Gastrocnemius medialis (tissue), 4 donors: ENCODE measurements around the gene OTUB1. TPM values are rescaled to one million over a fixed set of nuclear protein-coding genes. Genes with fewer than 3 reads are reported as not detected.

ENCODE experiments used
- ATAC-seq, 2 donors: fragments of 150-250 bp; one replicate each; pipeline ENCODE4 v1.9.1; 2016
- DNase-seq, 2 donors: peaks; one replicate each; pipeline ENCODE4 v3.0.0-alpha.2; 2019
- H3K27ac ChIP-seq, 4 donors: fragments of 200-600 bp; sonication (generic); 1 replicate in 1 of 4; 2 replicates in 3 of 4; pipeline ENCODE4 v1.5.1; 2016 to 2018; ENCODE audit warnings: mild to moderate bottlenecking in 2 of 4, moderate library complexity in 1 of 4
- H3K27me3 ChIP-seq, 3 donors: fragments of 200-600 bp; sonication (generic) in 2 of 3; 1 replicate in 1 of 3; 2 replicates in 2 of 3; pipeline versions ENCODE4 v1.5.1 to v1.6.0; 2016 to 2019; ENCODE audit warnings: mild to moderate bottlenecking in 1 of 3, moderate library complexity in 1 of 3
- H3K36me3 ChIP-seq, 2 donors: fragments of 200-600 bp; sonication (generic) in 1 of 2; one replicate each; pipeline ENCODE4 v1.5.1; 2017 to 2018
- H3K4me1 ChIP-seq, 2 donors: fragments of 200-600 bp; sonication (generic) in 1 of 2; one replicate each; pipeline ENCODE4 v1.5.1; 2016 to 2017; ENCODE audit warnings: mild to moderate bottlenecking in 2 of 2
- H3K4me3 ChIP-seq, 4 donors: fragments of 200-600 bp; sonication (generic) in 3 of 4; 1 replicate in 1 of 4; 2 replicates in 3 of 4; pipeline ENCODE4 v1.5.1; 2016 to 2019; ENCODE audit warnings: mild to moderate bottlenecking in 2 of 4
- H3K9me3 ChIP-seq, 3 donors: fragments of 200-600 bp; sonication (generic) in 2 of 3; 1 replicate in 1 of 3; 2 replicates in 2 of 3; pipeline ENCODE4 v1.5.1; 2016 to 2019
- POLR2A ChIP-seq, 2 donors: fragments of 450-650 bp; IDR thresholded peaks; one replicate each; pipeline ENCODE4 v1.6.1; 2017; ENCODE audit warnings: antibody characterized with exemption in 2 of 2, mild to moderate bottlenecking in 2 of 2, moderate library complexity in 2 of 2
- in situ Hi-C, 4 donors: fragments of 200-750 bp; cut with MboI; loops; one replicate each; pipeline versions ENCODE4 v1.15.0 to v1.8.0; 2017; ENCODE audit warnings: low sequenced_read_pairs in 4 of 4
- intact Hi-C: fragments of 100-400 bp; cut with DNase I; formaldehyde crosslinking; loops from one replicate; pipeline ENCODE4 v1.15.1; 2023; ENCODE audit warnings: low total_unique reads
- total RNA-seq, 4 donors: library from RNA; depleted of rRNA; stranded (reverse); fragments of >200 nt; gene quantifications; one replicate each; pipeline versions ENCODE4 v1.1.0 to v1.2.3, GENCODE V29; 2016
- TF ChIP-seq, protein P1 (sequence below), 5 experiments: fragments of 450-650 bp in 3 of 5; fragments of 200-600 bp in 2 of 5; sonication (generic) in 2 of 5; IDR thresholded peaks in 4 of 5; conservative IDR thresholded peaks in 1 of 5; 1 replicate in 4 of 5; 2 replicates in 1 of 5; pipeline ENCODE4 v1.5.1; 2016 to 2019; ENCODE audit warnings: antibody characterized with exemption in 5 of 5, mild to moderate bottlenecking in 3 of 5, moderate library complexity in 3 of 5

Gene OTUB1
- total RNA-seq, 4 donors from 2014 or later, result 48.0 to 70.3 (median 59.5) TPM

GRCh38 chr11:63940786-63941185 is 45.5 kb upstream of the OTUB1 start:
- DNase-seq (no peak), ATAC-seq (peak in 1 of 2 donors; percentile 12)
- in situ Hi-C loops (loop anchor here in 2 of 4 donors (10.0 kb wide), 2 partner anchors 106 to 176 kb away; partner anchors contain the start of genes MARK2 (in 1 of the 2) and ZFTA (in 1 of the 2)), intact Hi-C loops (loop anchor here (5.0 to 10.0 kb wide), 2 partner anchors 33 to 266 kb away; partner anchors contain the start of gene ATL3)
- Histone ChIP-seq H3K4me1 (peaks cover 41% of the 10 kb centered on the region in 2 donors), H3K27me3 (no peaks in the 10 kb centered on the region), H3K9me3 (no peaks in the 10 kb centered on the region), H3K27ac (peak overlapping the region; percentile 16 to 88 (median 80)), H3K36me3 (no peaks in the 10 kb centered on the region), H3K4me3 (no peak overlapping the region)
- TF ChIP-seq POLR2A (IDR thresholded peaks at IDR 0.05), result no peak
- TF ChIP-seq, protein P1, sequence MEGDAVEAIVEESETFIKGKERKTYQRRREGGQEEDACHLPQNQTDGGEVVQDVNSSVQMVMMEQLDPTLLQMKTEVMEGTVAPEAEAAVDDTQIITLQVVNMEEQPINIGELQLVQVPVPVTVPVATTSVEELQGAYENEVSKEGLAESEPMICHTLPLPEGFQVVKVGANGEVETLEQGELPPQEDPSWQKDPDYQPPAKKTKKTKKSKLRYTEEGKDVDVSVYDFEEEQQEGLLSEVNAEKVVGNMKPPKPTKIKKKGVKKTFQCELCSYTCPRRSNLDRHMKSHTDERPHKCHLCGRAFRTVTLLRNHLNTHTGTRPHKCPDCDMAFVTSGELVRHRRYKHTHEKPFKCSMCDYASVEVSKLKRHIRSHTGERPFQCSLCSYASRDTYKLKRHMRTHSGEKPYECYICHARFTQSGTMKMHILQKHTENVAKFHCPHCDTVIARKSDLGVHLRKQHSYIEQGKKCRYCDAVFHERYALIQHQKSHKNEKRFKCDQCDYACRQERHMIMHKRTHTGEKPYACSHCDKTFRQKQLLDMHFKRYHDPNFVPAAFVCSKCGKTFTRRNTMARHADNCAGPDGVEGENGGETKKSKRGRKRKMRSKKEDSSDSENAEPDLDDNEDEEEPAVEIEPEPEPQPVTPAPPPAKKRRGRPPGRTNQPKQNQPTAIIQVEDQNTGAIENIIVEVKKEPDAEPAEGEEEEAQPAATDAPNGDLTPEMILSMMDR (IDR thresholded peaks at IDR 0.05 in 4 of 5, conservative IDR thresholded peaks at IDR 0.05 in 1 of 5), result no peak

DNA sequence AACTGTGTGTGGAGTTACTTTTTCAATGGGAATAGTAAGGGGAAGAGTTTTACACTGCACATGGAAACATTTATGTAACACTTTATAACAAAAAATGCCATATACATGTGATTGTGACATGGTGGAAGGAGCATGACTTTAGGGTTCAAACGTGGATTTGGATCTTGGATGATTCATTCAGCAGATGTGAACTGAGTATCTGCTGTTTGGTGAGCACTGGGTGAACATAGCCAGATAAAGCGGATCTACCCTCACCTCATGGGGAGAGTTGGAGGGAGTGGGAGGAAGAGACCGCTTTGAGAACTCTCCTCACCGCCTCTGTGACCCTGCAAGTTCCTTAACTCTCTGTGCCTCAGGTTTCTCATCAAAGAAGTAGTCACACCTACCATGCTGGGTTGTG is 44.3 kb upstream of the OTUB1 start:
- Histone ChIP-seq H3K4me1 (peaks cover 42 to 45% of the 10 kb centered on the region in 2 donors), H3K27me3 (no peaks in the 10 kb centered on the region), H3K36me3 (no peaks in the 10 kb centered on the region), H3K4me3 (no peak overlapping the region), H3K27ac (peak overlapping the region in 1 of 4 donors; percentile 83), H3K9me3 (no peaks in the 10 kb centered on the region)
- TF ChIP-seq, protein P1 (IDR thresholded peaks at IDR 0.05 in 4 of 5, conservative IDR thresholded peaks at IDR 0.05 in 1 of 5), result no peak
- TF ChIP-seq POLR2A (IDR thresholded peaks at IDR 0.05), result no peak
- DNase-seq, result no peak
- intact Hi-C loops, result loop anchor here (5.0 to 10.0 kb wide), 2 partner anchors 35 to 267 kb away; partner anchors contain the start of gene ATL3
- in situ Hi-C loops, result loop anchor here in 2 of 4 donors (10.0 kb wide), 2 partner anchors 107 to 177 kb away; partner anchors contain the start of genes MARK2 (in 1 of the 2) and ZFTA (in 1 of the 2)
- ATAC-seq, result no peak

- Histone ChIP-seq H3K36me3 (no peaks in the 10 kb centered on the region), H3K27ac (no peak overlapping the region), H3K4me3 (no peak overlapping the region), H3K9me3 (no peaks in the 10 kb centered on the region), H3K27me3 (no peaks in the 10 kb centered on the region), H3K4me1 (peaks cover 42 to 45% of the 10 kb centered on the region in 2 donors)
- TF ChIP-seq, protein P1 (IDR thresholded peaks at IDR 0.05 in 4 of 5, conservative IDR thresholded peaks at IDR 0.05 in 1 of 5), result no peak
- TF ChIP-seq POLR2A (IDR thresholded peaks at IDR 0.05), result no peak
- DNase-seq (no peak), ATAC-seq (no peak)
- intact Hi-C loops (loop anchor here (5.0 to 10.0 kb wide), 2 partner anchors 36 to 268 kb away; partner anchors contain the start of gene ATL3), in situ Hi-C loops (loop anchor here in 2 of 4 donors (10.0 kb wide), 2 partner anchors 108 to 178 kb away; partner anchors contain the start of genes MARK2 (in 1 of the 2) and ZFTA (in 1 of the 2))
These were observed 43.4 kb upstream of the OTUB1 start for GRCh38 chr11:63942803-63943202.

DNA sequence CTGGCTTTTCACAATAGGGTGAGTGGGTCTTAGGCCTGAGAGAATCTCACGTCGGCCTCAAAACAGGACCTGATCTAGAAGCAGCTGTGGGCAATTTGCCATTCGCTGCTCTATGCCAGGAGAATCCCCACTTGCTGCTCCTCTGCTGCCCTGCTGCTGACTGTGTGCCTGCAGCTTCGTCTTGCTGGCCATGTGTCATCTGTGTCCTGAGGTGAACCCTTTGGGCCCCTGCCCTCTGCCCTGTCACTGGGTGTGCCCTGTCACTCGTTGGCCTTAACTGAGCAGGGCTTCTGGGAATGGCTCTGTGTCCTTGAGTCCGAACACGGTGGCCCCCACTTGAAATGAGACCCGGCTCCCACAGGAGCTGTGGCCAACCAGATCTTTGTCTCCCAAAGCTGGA is 41.3 kb upstream of the OTUB1 start:
- TF ChIP-seq POLR2A (IDR thresholded peaks at IDR 0.05), result peak in 1 of 2 donors; percentile 27
- TF ChIP-seq, protein P1 (IDR thresholded peaks at IDR 0.05 in 4 of 5, conservative IDR thresholded peaks at IDR 0.05 in 1 of 5), result no peak
- H3K4me1 ChIP-seq, result peaks cover 30 to 31% of the 10 kb centered on the region in 2 donors
- DNase-seq, result peak; percentile 67 to 90
- no peaks in the 10 kb centered on the region for H3K9me3 ChIP-seq
- H3K27ac ChIP-seq, result peak overlapping the region; percentile 77 to 91 (median 84)
- intact Hi-C loops, result loop anchor here (1.0 to 10.0 kb wide), 6 partner anchors 27 to 270 kb away; partner anchors contain the start of genes ATL3 and ZFTA
- H3K36me3 ChIP-seq, result no peaks in the 10 kb centered on the region
- peak overlapping the region in 2 of 4 donors; percentile 37 to 43 for H3K4me3 ChIP-seq
- no peaks in the 10 kb centered on the region for H3K27me3 ChIP-seq
- in situ Hi-C loops, result loop anchor here (5.0 to 10.0 kb wide), 4 partner anchors 103 to 180 kb away; partner anchors contain the start of genes MARK2 (in 3 of the 4) and ZFTA (in 1 of the 4)
- ATAC-seq, result peak; percentile 83 to 88
